Lower leg skin (tissue), 3 donors: ENCODE results near the gene RGS9BP.

ENCODE experiments used
- POLR2A ChIP-seq, 2 donors: fragments of 450-650 bp; IDR thresholded peaks; one replicate each; pipeline ENCODE4 v1.6.1; 2016 to 2017; ENCODE audit warnings: antibody characterized with exemption in 2 of 2, mild to moderate bottlenecking in 1 of 2, moderate library complexity in 1 of 2
- TF ChIP-seq, protein P1 (sequence below), 3 donors: fragments of 450-650 bp; IDR thresholded peaks; one replicate each; pipeline ENCODE4 v1.5.1; 2016; ENCODE audit warnings: antibody characterized with exemption in 3 of 3, mild to moderate bottlenecking in 3 of 3, moderate library complexity in 2 of 3

- no peak for TF ChIP-seq POLR2A (IDR thresholded peaks at IDR 0.05)
- TF ChIP-seq, protein P1, sequence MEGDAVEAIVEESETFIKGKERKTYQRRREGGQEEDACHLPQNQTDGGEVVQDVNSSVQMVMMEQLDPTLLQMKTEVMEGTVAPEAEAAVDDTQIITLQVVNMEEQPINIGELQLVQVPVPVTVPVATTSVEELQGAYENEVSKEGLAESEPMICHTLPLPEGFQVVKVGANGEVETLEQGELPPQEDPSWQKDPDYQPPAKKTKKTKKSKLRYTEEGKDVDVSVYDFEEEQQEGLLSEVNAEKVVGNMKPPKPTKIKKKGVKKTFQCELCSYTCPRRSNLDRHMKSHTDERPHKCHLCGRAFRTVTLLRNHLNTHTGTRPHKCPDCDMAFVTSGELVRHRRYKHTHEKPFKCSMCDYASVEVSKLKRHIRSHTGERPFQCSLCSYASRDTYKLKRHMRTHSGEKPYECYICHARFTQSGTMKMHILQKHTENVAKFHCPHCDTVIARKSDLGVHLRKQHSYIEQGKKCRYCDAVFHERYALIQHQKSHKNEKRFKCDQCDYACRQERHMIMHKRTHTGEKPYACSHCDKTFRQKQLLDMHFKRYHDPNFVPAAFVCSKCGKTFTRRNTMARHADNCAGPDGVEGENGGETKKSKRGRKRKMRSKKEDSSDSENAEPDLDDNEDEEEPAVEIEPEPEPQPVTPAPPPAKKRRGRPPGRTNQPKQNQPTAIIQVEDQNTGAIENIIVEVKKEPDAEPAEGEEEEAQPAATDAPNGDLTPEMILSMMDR (IDR thresholded peaks at IDR 0.05), result no peak
Measured at GRCh38 chr19:32687681-32688080, 12.0 kb downstream of the RGS9BP start.
